Ishikawa (cell line): ENCODE measurements around the gene SMYD5.

ENCODE experiments used
- CEBPB ChIP-seq: IDR thresholded peaks from 2 replicates; pipeline ENCODE4 v1.6.1; 2012
- CREB1 ChIP-seq: IDR thresholded peaks from 2 replicates; pipeline ENCODE4 v1.6.1; 2012; ENCODE audit warnings: low read depth
- EGR1 ChIP-seq: IDR thresholded peaks from 2 replicates; pipeline ENCODE4 v1.6.1; 2012
- EP300 ChIP-seq: IDR thresholded peaks from 2 replicates; pipeline ENCODE4 v1.6.1; 2012; ENCODE audit warnings: borderline replicate concordance
- FOXM1 ChIP-seq: IDR thresholded peaks from 2 replicates; pipeline ENCODE4 v1.6.1; 2012; ENCODE audit warnings: low read depth, borderline replicate concordance
- MAX ChIP-seq: IDR thresholded peaks from 2 replicates; pipeline ENCODE4 v1.6.1; 2012
- NFIC ChIP-seq: IDR thresholded peaks from 2 replicates; pipeline ENCODE4 v1.6.1; 2012
- RAD21 ChIP-seq: IDR thresholded peaks from 2 replicates; pipeline ENCODE4 v1.6.1; 2012; ENCODE audit warnings: low read depth
- REST ChIP-seq: IDR thresholded peaks from 2 replicates; pipeline ENCODE4 v1.6.1; 2012; ENCODE audit warnings: low read depth, mild to moderate bottlenecking
- TAF1 ChIP-seq: IDR thresholded peaks from 2 replicates; pipeline ENCODE4 v1.6.1; 2012; ENCODE audit warnings: low read depth, mild to moderate bottlenecking
- TCF12 ChIP-seq: IDR thresholded peaks from 2 replicates; pipeline ENCODE4 v1.6.1; 2012; ENCODE audit warnings: low read depth
- TEAD4 ChIP-seq: IDR thresholded peaks from 2 replicates; pipeline ENCODE4 v1.6.1; 2012
- YY1 ChIP-seq: IDR thresholded peaks from 2 replicates; pipeline ENCODE4 v1.6.1; 2012; ENCODE audit warnings: low read depth
- ZBTB7A ChIP-seq: IDR thresholded peaks from 2 replicates; pipeline ENCODE4 v1.6.1; 2012; ENCODE audit warnings: low read depth
- TF ChIP-seq, protein P1 (sequence below): IDR thresholded peaks from 2 replicates; pipeline ENCODE4 v1.6.1; 2012

SMYD5 gene

GRCh38 chr2:73258913-73259215, 44.8 kb downstream of the SMYD5 start:
- TF ChIP-seq CEBPB = no peak
- no peak for TF ChIP-seq RAD21
- no peak for TF ChIP-seq FOXM1
- TF ChIP-seq TCF12 = no peak
- TF ChIP-seq YY1 = no peak
- no peak for TF ChIP-seq NFIC

DNA sequence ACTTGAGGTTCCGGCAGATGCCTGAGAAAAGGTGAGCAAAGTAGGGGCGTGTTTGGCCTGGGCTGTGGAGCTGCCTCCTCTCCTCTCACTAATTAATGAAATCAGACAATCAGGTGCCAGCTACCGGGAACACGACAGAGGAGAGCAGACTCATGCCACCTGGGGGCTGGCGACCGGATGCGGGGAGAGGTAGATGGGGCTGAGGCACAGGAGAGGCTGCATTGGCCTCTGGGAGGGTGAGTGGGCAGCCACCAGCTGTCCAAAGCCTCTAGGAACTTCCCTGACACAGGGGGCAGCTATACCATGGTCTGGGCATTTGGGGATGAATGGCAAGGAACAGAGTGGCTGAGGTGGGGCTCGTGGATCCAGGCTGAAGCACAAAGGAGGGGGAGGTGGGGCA, 45.2 kb downstream of the SMYD5 start:
- no peak for TF ChIP-seq TCF12

GRCh38 chr2:73259704-73260337, 45.8 kb downstream of the SMYD5 start:
- no peak for TF ChIP-seq FOXM1
- TF ChIP-seq ZBTB7A = no peak
- no peak for TF ChIP-seq NFIC
- TF ChIP-seq TCF12 = no peak
- no peak for TF ChIP-seq CREB1
- no peak for TF ChIP-seq REST
- TF ChIP-seq CEBPB = no peak
- TF ChIP-seq EGR1 = no peak
- TF ChIP-seq YY1 = no peak
- TF ChIP-seq TAF1 = no peak
- TF ChIP-seq MAX = no peak
- TF ChIP-seq RAD21 = no peak
- TF ChIP-seq TEAD4 = no peak
- TF ChIP-seq EP300 = no peak
- TF ChIP-seq, protein P1, sequence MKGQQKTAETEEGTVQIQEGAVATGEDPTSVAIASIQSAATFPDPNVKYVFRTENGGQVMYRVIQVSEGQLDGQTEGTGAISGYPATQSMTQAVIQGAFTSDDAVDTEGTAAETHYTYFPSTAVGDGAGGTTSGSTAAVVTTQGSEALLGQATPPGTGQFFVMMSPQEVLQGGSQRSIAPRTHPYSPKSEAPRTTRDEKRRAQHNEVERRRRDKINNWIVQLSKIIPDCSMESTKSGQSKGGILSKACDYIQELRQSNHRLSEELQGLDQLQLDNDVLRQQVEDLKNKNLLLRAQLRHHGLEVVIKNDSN = no peak

DNA sequence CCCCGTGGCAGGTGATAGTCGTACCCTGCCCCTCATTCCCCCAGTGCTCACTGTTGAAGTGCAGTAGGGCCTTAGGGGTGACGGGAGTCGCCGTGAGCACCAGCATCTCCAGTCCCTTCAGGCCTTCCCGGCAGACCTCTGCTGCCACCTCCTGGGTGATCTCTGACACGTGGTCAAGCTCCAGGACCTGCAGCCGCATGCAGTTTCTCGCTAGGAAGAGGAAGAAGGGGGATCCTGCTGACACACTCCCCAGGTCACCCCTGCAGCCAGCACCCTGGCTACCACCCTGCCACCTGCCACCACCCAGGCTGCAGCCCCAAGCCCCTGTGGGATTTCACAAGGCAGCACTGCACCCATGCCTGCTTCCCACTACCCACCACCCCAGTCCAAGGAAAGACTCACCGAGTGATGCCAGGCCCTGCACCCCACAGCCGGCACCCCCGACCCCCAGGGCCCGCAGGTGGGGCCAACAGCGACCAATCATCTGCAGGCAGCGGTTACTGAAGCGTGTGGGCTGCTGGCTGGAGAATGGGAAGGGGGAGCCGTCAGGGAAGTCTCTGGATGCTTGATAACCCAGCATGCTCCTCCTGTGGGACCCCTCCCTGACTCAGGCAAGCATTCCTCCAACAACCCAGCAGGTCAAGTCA, 46.4 kb downstream of the SMYD5 start:
- peak; percentile 58; the same call in 1 of the 2 replicates for TF ChIP-seq RAD21
- TF ChIP-seq MAX = 0 out of 2 replicates have a peak, but pooled peaks have one; percentile 33
- TF ChIP-seq, protein P1 = peak; percentile 46
- TF ChIP-seq TCF12 = no peak

GRCh38 chr2:73262108-73262651, 48.1 kb downstream of the SMYD5 start:
- TF ChIP-seq TAF1 = no peak
- no peak for TF ChIP-seq TEAD4
- TF ChIP-seq EP300 = no peak
- TF ChIP-seq, protein P1 = no peak
- no peak for TF ChIP-seq YY1
- no peak for TF ChIP-seq RAD21
- TF ChIP-seq ZBTB7A = no peak
- TF ChIP-seq MAX = no peak
- TF ChIP-seq CEBPB = no peak
- no peak for TF ChIP-seq NFIC
- no peak for TF ChIP-seq EGR1
- TF ChIP-seq CREB1 = no peak
- TF ChIP-seq REST = no peak
- TF ChIP-seq TCF12 = no peak
- no peak for TF ChIP-seq FOXM1
